ENCODE data around the gene MAGEA9. TPM values are rescaled to one million over a fixed set of nuclear protein-coding genes. Genes with fewer than 3 reads are reported as not detected.
"Not testable (repeated sequence)": the region's sequence is repeated elsewhere in the genome, so short reads cannot be mapped to it uniquely, and the experiment has no call there.

Gene MAGEA9
- total and polyA plus RNA-seq, 3 experiments from 2014 or later: not detected

- H3K27ac ChIP-seq (ENCODE audit: low read depth, low read length): peak overlapping the region; percentile 59
- H3K27me3 ChIP-seq (ENCODE audit: insufficient read depth, low read length, poor library complexity, severe bottlenecking): no peaks in the 10 kb centered on the region
- POLR2A ChIA-PET: no interaction called here
- Mint-ChIP-seq H3K9me3 (no peaks in the 10 kb centered on the region), H3K4me3 (peak overlapping the region; percentile 67 to 88 (median 81)), H3K4me1 (peaks cover 24 to 36% (median 30%) of the 10 kb centered on the region in 3 donors), H3K27me3 (peaks cover 0 to 9% of the 10 kb centered on the region in 2 donors), H3K27ac (peak overlapping the region; percentile 77 to 98 (median 96)), H3K36me3 (no peaks in the 10 kb centered on the region)
- CTCF ChIA-PET: no interaction called here
- H3K36me3 ChIP-seq (ENCODE audit: insufficient read depth, low read length): no peaks in the 10 kb centered on the region
- H3K4me1 ChIP-seq (ENCODE audit: insufficient read depth, low read length): peaks cover 11% of the 10 kb centered on the region
- peak; percentile 4 to 57 (median 34) for DNase-seq
- H3K9me3 ChIP-seq (ENCODE audit: low read length): no peaks in the 10 kb centered on the region
- H3K4me3 ChIP-seq (ENCODE audit: low read length): peak overlapping the region; percentile 32
Observed at GRCh38 chrX:149829751-149830191, 48.0 kb downstream of the MAGEA9 start.

GRCh38 chrX:149830192-149830873, 48.6 kb downstream of the MAGEA9 start:
- no peaks in the 10 kb centered on the region for H3K36me3 Mint-ChIP-seq
- ChIA-PET CTCF (no interaction called here), POLR2A (no interaction called here)
- H3K27me3 Mint-ChIP-seq: peaks cover 0 to 7% of the 10 kb centered on the region in 2 donors
- no peaks in the 10 kb centered on the region for H3K9me3 Mint-ChIP-seq
- peak overlapping the region; percentile 59 for H3K27ac ChIP-seq (ENCODE audit: low read depth, low read length)
- no peaks in the 10 kb centered on the region for H3K9me3 ChIP-seq (ENCODE audit: low read length)
- peaks cover 19 to 36% (median 27%) of the 10 kb centered on the region in 3 donors for H3K4me1 Mint-ChIP-seq
- DNase-seq: peak; percentile 14 to 55 (median 23)
- peaks cover 11% of the 10 kb centered on the region for H3K4me1 ChIP-seq (ENCODE audit: insufficient read depth, low read length)
- peak overlapping the region; percentile 32 for H3K4me3 ChIP-seq (ENCODE audit: low read length)
- no peaks in the 10 kb centered on the region for H3K36me3 ChIP-seq (ENCODE audit: insufficient read depth, low read length)
- peak overlapping the region; percentile 77 to 98 (median 96) for H3K27ac Mint-ChIP-seq
- no peaks in the 10 kb centered on the region for H3K27me3 ChIP-seq (ENCODE audit: insufficient read depth, low read length, poor library complexity, severe bottlenecking)
- H3K4me3 Mint-ChIP-seq: peak overlapping the region; percentile 67 to 88 (median 81)

GRCh38 chrX:149831473-149831872, 49.7 kb downstream of the MAGEA9 start:
- H3K9me3 Mint-ChIP-seq: no peaks in the 10 kb centered on the region
- Histone ChIP-seq H3K27me3 (ENCODE audit: insufficient read depth, low read length, poor library complexity, severe bottlenecking) (no peaks in the 10 kb centered on the region), H3K4me1 (ENCODE audit: insufficient read depth, low read length) (peaks cover 11% of the 10 kb centered on the region), H3K36me3 (ENCODE audit: insufficient read depth, low read length) (no peaks in the 10 kb centered on the region), H3K27ac (ENCODE audit: low read depth, low read length) (no peak overlapping the region), H3K4me3 (ENCODE audit: low read length) (no peak overlapping the region), H3K9me3 (ENCODE audit: low read length) (no peaks in the 10 kb centered on the region)
- H3K27me3 Mint-ChIP-seq: peaks cover 0 to 7% of the 10 kb centered on the region in 2 donors
- H3K27ac Mint-ChIP-seq: peak overlapping the region in 2 of 8 donors; percentile 4 to 85
- CTCF ChIA-PET: no interaction called here
- no peak overlapping the region for H3K4me3 Mint-ChIP-seq
- POLR2A ChIA-PET: no interaction called here
- H3K36me3 Mint-ChIP-seq: no peaks in the 10 kb centered on the region
- no peak for DNase-seq
- peaks cover 19 to 33% (median 24%) of the 10 kb centered on the region in 3 donors for H3K4me1 Mint-ChIP-seq

- H3K27ac Mint-ChIP-seq; H3K27ac ChIP-seq (ENCODE audit: low read depth, low read length); DNase-seq; H3K36me3 Mint-ChIP-seq; H3K4me3 ChIP-seq (ENCODE audit: low read length); H3K4me1 ChIP-seq (ENCODE audit: insufficient read depth, low read length); POLR2A ChIA-PET; H3K27me3 ChIP-seq (ENCODE audit: insufficient read depth, low read length, poor library complexity, severe bottlenecking); CTCF ChIA-PET; H3K9me3 ChIP-seq (ENCODE audit: low read length); H3K4me3 Mint-ChIP-seq; H3K27me3 Mint-ChIP-seq; H3K4me1 Mint-ChIP-seq; H3K9me3 Mint-ChIP-seq; H3K36me3 ChIP-seq (ENCODE audit: insufficient read depth, low read length): not testable (repeated sequence)
Observed at GRCh38 chrX:149836728-149837127, 55.0 kb downstream of the MAGEA9 start.

- Mint-ChIP-seq H3K4me1 (no peaks in the 10 kb centered on the region), H3K36me3 (no peaks in the 10 kb centered on the region), H3K4me3 (no peak overlapping the region), H3K27me3 (peaks cover 0 to 3% of the 10 kb centered on the region in 2 donors), H3K27ac (no peak overlapping the region), H3K9me3 (no peaks in the 10 kb centered on the region)
- Histone ChIP-seq H3K27me3 (ENCODE audit: insufficient read depth, low read length, poor library complexity, severe bottlenecking) (no peaks in the 10 kb centered on the region), H3K36me3 (ENCODE audit: insufficient read depth, low read length) (no peaks in the 10 kb centered on the region), H3K27ac (ENCODE audit: low read depth, low read length) (no peak overlapping the region), H3K9me3 (ENCODE audit: low read length) (no peaks in the 10 kb centered on the region), H3K4me1 (ENCODE audit: insufficient read depth, low read length) (no peaks in the 10 kb centered on the region), H3K4me3 (ENCODE audit: low read length) (no peak overlapping the region)
- ChIA-PET POLR2A (no interaction called here), CTCF (no interaction called here)
- DNase-seq: no peak
Observed at GRCh38 chrX:149837167-149837566, 55.4 kb downstream of the MAGEA9 start.

Other genes with a start within 250 kb of the MAGEA9 start
- gene EOLA1, start 240.9 kb upstream of the MAGEA9 start, total RNA-seq: 10 to 100 TPM; 33.4 to 35.3 TPM
- 19.9 TPM for gene EOLA1, start 240.9 kb upstream of the MAGEA9 start, polyA plus RNA-seq
- gene HSFX3, start 232.0 kb upstream of the MAGEA9 start, total RNA-seq: not detected
- gene HSFX3, start 232.0 kb upstream of the MAGEA9 start, polyA plus RNA-seq: not detected
- not detected for gene MAGEA9B, start 194.5 kb upstream of the MAGEA9 start, total RNA-seq
- not detected for gene MAGEA9B, start 194.5 kb upstream of the MAGEA9 start, polyA plus RNA-seq
- gene HSFX2, start 186.6 kb upstream of the MAGEA9 start, total RNA-seq: under 1 TPM; 0.29 to 0.57 TPM
- not detected for gene HSFX2, start 186.6 kb upstream of the MAGEA9 start, polyA plus RNA-seq
- gene TMEM185A, start 150.1 kb upstream of the MAGEA9 start, total RNA-seq: 10 to 100 TPM; 29.1 to 29.2 TPM
- 20.0 TPM for gene TMEM185A, start 150.1 kb upstream of the MAGEA9 start, polyA plus RNA-seq
- gene MAGEA11, start 69.9 kb upstream of the MAGEA9 start, total RNA-seq: not detected
- not detected for gene MAGEA11, start 69.9 kb upstream of the MAGEA9 start, polyA plus RNA-seq
- under 1 TPM in 1 of 2 experiments, not detected in 1; 0.29 TPM for gene HSFX1, start 7.9 kb upstream of the MAGEA9 start, total RNA-seq
- gene HSFX1, start 7.9 kb upstream of the MAGEA9 start, polyA plus RNA-seq: 0.14 TPM
- not detected for gene MAGEA8, start 99.3 kb downstream of the MAGEA9 start, total RNA-seq
- not detected for gene MAGEA8, start 99.3 kb downstream of the MAGEA9 start, polyA plus RNA-seq
- gene HSFX4, start 147.6 kb downstream of the MAGEA9 start, total RNA-seq: not detected
- not detected for gene HSFX4, start 147.6 kb downstream of the MAGEA9 start, polyA plus RNA-seq
- 10 to 100 TPM; 64.1 to 66.1 TPM for gene EOLA2, start 156.6 kb downstream of the MAGEA9 start, total RNA-seq
- gene EOLA2, start 156.6 kb downstream of the MAGEA9 start, polyA plus RNA-seq: 46.3 TPM

All from CD8-positive, alpha-beta memory T cell (primary cell).